Fibroblast of upper back skin (primary cell): ENCODE results near the gene B3GNT5.
A peak's percentile ranks its signal among the peaks of the same experiment; 100 is the strongest.

Experiments
- DNase-seq: peaks from one replicate; pipeline ENCODE4 v3.0.0-alpha.2; 2013

The B3GNT5 gene

GRCh38 chr3:183296944-183297343 is 43.9 kb downstream of the B3GNT5 start:
- no peak for DNase-seq

GRCh38 chr3:183298701-183299153 is 45.7 kb downstream of the B3GNT5 start:
- peak; percentile 89 for DNase-seq

GRCh38 chr3:183299976-183300375 is 46.9 kb downstream of the B3GNT5 start:
- DNase-seq, result no peak

GRCh38 chr3:183300996-183301562 is 48.0 kb downstream of the B3GNT5 start:
- DNase-seq, result peak; percentile 43

- no peak for DNase-seq
Observed at GRCh38 chr3:183301937-183302580, 49.0 kb downstream of the B3GNT5 start.

GRCh38 chr3:183303690-183304089 is 50.6 kb downstream of the B3GNT5 start:
- DNase-seq, result no peak

- DNase-seq, result peak; percentile 52
Observed at GRCh38 chr3:183306798-183307671, 54.0 kb downstream of the B3GNT5 start.

GRCh38 chr3:183307749-183308148 is 54.7 kb downstream of the B3GNT5 start:
- DNase-seq, result no peak

- DNase-seq, result no peak
Observed at GRCh38 chr3:183308751-183309150, 55.7 kb downstream of the B3GNT5 start.

- no peak for DNase-seq
Observed at GRCh38 chr3:183309276-183309675, 56.2 kb downstream of the B3GNT5 start.

GRCh38 chr3:183310936-183311335 is 57.9 kb downstream of the B3GNT5 start:
- DNase-seq, result no peak

- DNase-seq, result no peak
Observed at GRCh38 chr3:183312433-183312832, 59.4 kb downstream of the B3GNT5 start.

- DNase-seq, result no peak
Observed at GRCh38 chr3:183313351-183313750, 60.3 kb downstream of the B3GNT5 start.

- no peak for DNase-seq
Observed at GRCh38 chr3:183313764-183314163, 60.7 kb downstream of the B3GNT5 start.

GRCh38 chr3:183315739-183316138 is 62.7 kb downstream of the B3GNT5 start:
- no peak for DNase-seq

GRCh38 chr3:183317271-183317670 is 64.2 kb downstream of the B3GNT5 start:
- DNase-seq, result no peak

- DNase-seq, result peak; percentile 45
Observed at GRCh38 chr3:183317886-183318865, 65.1 kb downstream of the B3GNT5 start.

- DNase-seq, result no peak
Observed at GRCh38 chr3:183318877-183319276, 65.8 kb downstream of the B3GNT5 start.

GRCh38 chr3:183319371-183319770 is 66.3 kb downstream of the B3GNT5 start:
- no peak for DNase-seq
